ENCODE measurements around the gene APLP2.
"Not testable (repeated sequence)": the region's sequence is repeated elsewhere in the genome, so short reads cannot be mapped to it uniquely, and the experiment has no call there.

The APLP2 gene

GRCh38 chr11:130193551-130193950 lies 123.9 kb downstream of the APLP2 start:
- not testable (repeated sequence) for DNase-seq (ENCODE audit: low read depth in 2 of 2)
